ENCODE results near the gene RUNX3.

RUNX3 gene

GRCh38 chr1:24966724-24967346 lies 36.8 kb upstream of the RUNX3 start:
- H3K4me3 Mint-ChIP-seq: peak overlapping the region; percentile 57 to 61
- H3K27ac Mint-ChIP-seq: peak overlapping the region; percentile 92 to 99
- ATAC-seq (peak; percentile 63), DNase-seq (peak; percentile 83 to 93)
- no peaks in the 10 kb centered on the region for H3K27me3 Mint-ChIP-seq
- H3K9me3 Mint-ChIP-seq: no peaks in the 10 kb centered on the region
- peaks cover 75% of the 10 kb centered on the region for H3K4me1 Mint-ChIP-seq

- H3K4me3 Mint-ChIP-seq: peak overlapping the region; percentile 78 to 90
- H3K27me3 Mint-ChIP-seq: no peaks in the 10 kb centered on the region
- peaks cover 75% of the 10 kb centered on the region for H3K4me1 Mint-ChIP-seq
- ATAC-seq (peak; percentile 2), DNase-seq (peak; percentile 63 to 70)
- H3K9me3 Mint-ChIP-seq: no peaks in the 10 kb centered on the region
- H3K27ac Mint-ChIP-seq: peak overlapping the region; percentile 92 to 99
Observed at GRCh38 chr1:24966121-24966723, 36.1 kb upstream of the RUNX3 start.

GRCh38 chr1:24965571-24965930 lies 35.5 kb upstream of the RUNX3 start:
- ATAC-seq: no peak
- no peak for DNase-seq
- H3K27me3 Mint-ChIP-seq: no peaks in the 10 kb centered on the region
- peaks cover 75% of the 10 kb centered on the region for H3K4me1 Mint-ChIP-seq
- peak overlapping the region; percentile 78 to 90 for H3K4me3 Mint-ChIP-seq
- H3K27ac Mint-ChIP-seq: peak overlapping the region; percentile 92 to 99
- H3K9me3 Mint-ChIP-seq: no peaks in the 10 kb centered on the region

GRCh38 chr1:24964811-24965570 lies 34.9 kb upstream of the RUNX3 start:
- peak; percentile 95 to 99 for DNase-seq
- peaks cover 75% of the 10 kb centered on the region for H3K4me1 Mint-ChIP-seq
- peak overlapping the region; percentile 78 to 90 for H3K4me3 Mint-ChIP-seq

GRCh38 chr1:24963943-24964693 lies 34.0 kb upstream of the RUNX3 start:
- H3K4me3 Mint-ChIP-seq: peak overlapping the region; percentile 78 to 90

More at GRCh38 chr1:24964811-24965570, 34.9 kb upstream of the RUNX3 start:
- peak overlapping the region; percentile 92 to 99 for H3K27ac Mint-ChIP-seq
- no peaks in the 10 kb centered on the region for H3K27me3 Mint-ChIP-seq
- no peaks in the 10 kb centered on the region for H3K9me3 Mint-ChIP-seq
- ATAC-seq: peak; percentile 82

GRCh38 chr1:24963099-24963872 lies 33.2 kb upstream of the RUNX3 start:
- DNase-seq (no peak), ATAC-seq (no peak)
- peaks cover 75% of the 10 kb centered on the region for H3K4me1 Mint-ChIP-seq
- peak overlapping the region; percentile 78 to 90 for H3K4me3 Mint-ChIP-seq
- H3K27ac Mint-ChIP-seq: peak overlapping the region; percentile 92 to 99
- no peaks in the 10 kb centered on the region for H3K9me3 Mint-ChIP-seq
- no peaks in the 10 kb centered on the region for H3K27me3 Mint-ChIP-seq

More at GRCh38 chr1:24963943-24964693, 34.0 kb upstream of the RUNX3 start:
- peak overlapping the region; percentile 92 to 99 for H3K27ac Mint-ChIP-seq
- H3K9me3 Mint-ChIP-seq: no peaks in the 10 kb centered on the region
- ATAC-seq (no peak), DNase-seq (no peak)
- peaks cover 75% of the 10 kb centered on the region for H3K4me1 Mint-ChIP-seq
- H3K27me3 Mint-ChIP-seq: no peaks in the 10 kb centered on the region

- Mint-ChIP-seq H3K27ac (peak overlapping the region; percentile 92 to 99), H3K4me3 (peak overlapping the region; percentile 78 to 90), H3K9me3 (no peaks in the 10 kb centered on the region), H3K4me1 (peaks cover 75% of the 10 kb centered on the region), H3K27me3 (no peaks in the 10 kb centered on the region)
- DNase-seq (no peak), ATAC-seq (no peak)
Observed at GRCh38 chr1:24961961-24962861, 32.1 kb upstream of the RUNX3 start.

GRCh38 chr1:24961334-24961733 lies 31.3 kb upstream of the RUNX3 start:
- H3K27me3 Mint-ChIP-seq: no peaks in the 10 kb centered on the region

GRCh38 chr1:24960071-24960801 lies 30.2 kb upstream of the RUNX3 start:
- H3K4me1 Mint-ChIP-seq: peaks cover 75% of the 10 kb centered on the region
- no peak for DNase-seq
- peak overlapping the region; percentile 81 to 94 for H3K27ac Mint-ChIP-seq
- ATAC-seq: no peak
- no peaks in the 10 kb centered on the region for H3K9me3 Mint-ChIP-seq
- no peaks in the 10 kb centered on the region for H3K27me3 Mint-ChIP-seq
- peak overlapping the region; percentile 78 to 90 for H3K4me3 Mint-ChIP-seq

More at GRCh38 chr1:24961334-24961733, 31.3 kb upstream of the RUNX3 start:
- H3K27ac Mint-ChIP-seq: peak overlapping the region; percentile 92 to 99
- H3K9me3 Mint-ChIP-seq: no peaks in the 10 kb centered on the region
- peaks cover 75% of the 10 kb centered on the region for H3K4me1 Mint-ChIP-seq
- ATAC-seq (no peak), DNase-seq (no peak)
- H3K4me3 Mint-ChIP-seq: peak overlapping the region; percentile 78 to 90

GRCh38 chr1:24959623-24959975 lies 29.5 kb upstream of the RUNX3 start:
- H3K4me3 Mint-ChIP-seq: peak overlapping the region; percentile 78 to 90
- no peaks in the 10 kb centered on the region for H3K27me3 Mint-ChIP-seq
- no peak for ATAC-seq
- H3K27ac Mint-ChIP-seq: peak overlapping the region; percentile 81 to 94
- no peaks in the 10 kb centered on the region for H3K9me3 Mint-ChIP-seq
- DNase-seq: no peak
- peaks cover 79% of the 10 kb centered on the region for H3K4me1 Mint-ChIP-seq

- Mint-ChIP-seq H3K4me1 (peaks cover 85% of the 10 kb centered on the region), H3K27ac (peak overlapping the region; percentile 80 to 91), H3K9me3 (no peaks in the 10 kb centered on the region), H3K27me3 (no peaks in the 10 kb centered on the region), H3K4me3 (peak overlapping the region; percentile 78 to 90)
- no peak for DNase-seq
- no peak for ATAC-seq
Observed at GRCh38 chr1:24958766-24959622, 28.9 kb upstream of the RUNX3 start.

- DNase-seq: no peak
- no peaks in the 10 kb centered on the region for H3K27me3 Mint-ChIP-seq
- peak overlapping the region; percentile 95 to 99 for H3K27ac Mint-ChIP-seq
- H3K4me1 Mint-ChIP-seq: peaks cover 93% of the 10 kb centered on the region
- no peak for ATAC-seq
- peak overlapping the region; percentile 78 to 90 for H3K4me3 Mint-ChIP-seq
- no peaks in the 10 kb centered on the region for H3K9me3 Mint-ChIP-seq
Observed at GRCh38 chr1:24957808-24958752, 28.0 kb upstream of the RUNX3 start.

All from stimulated activated naive CD8-positive, alpha-beta T cell treated with anti-CD3 and anti-CD28 coated beads, Interleukin-15, amount 100 ng/mL, for 72 hours (primary cell).